Left renal cortex interstitium (tissue), 4 donors: ENCODE measurements around the gene BHLHE23. TPM values are rescaled to one million over a fixed set of nuclear protein-coding genes. Genes with fewer than 3 reads are reported as not detected.

Experiments
- DNase-seq, 4 donors: peaks; one replicate each; pipeline ENCODE4 v3.0.0-alpha.2; 2013; ENCODE audit warnings: low read depth in 4 of 4, low spot score in 2 of 4, missing footprints in 1 of 4
- polyA plus RNA-seq, 4 donors: library from polyadenylated mRNA; unstranded; fragments of 120-200 nt; gene quantifications; one replicate each; pipeline ENCODE4 v1.2.1, GENCODE V29; 2013; ENCODE audit not compliant: insufficient read length in 4 of 4

The BHLHE23 gene
- polyA plus RNA-seq, 4 donors: not detected

DNA sequence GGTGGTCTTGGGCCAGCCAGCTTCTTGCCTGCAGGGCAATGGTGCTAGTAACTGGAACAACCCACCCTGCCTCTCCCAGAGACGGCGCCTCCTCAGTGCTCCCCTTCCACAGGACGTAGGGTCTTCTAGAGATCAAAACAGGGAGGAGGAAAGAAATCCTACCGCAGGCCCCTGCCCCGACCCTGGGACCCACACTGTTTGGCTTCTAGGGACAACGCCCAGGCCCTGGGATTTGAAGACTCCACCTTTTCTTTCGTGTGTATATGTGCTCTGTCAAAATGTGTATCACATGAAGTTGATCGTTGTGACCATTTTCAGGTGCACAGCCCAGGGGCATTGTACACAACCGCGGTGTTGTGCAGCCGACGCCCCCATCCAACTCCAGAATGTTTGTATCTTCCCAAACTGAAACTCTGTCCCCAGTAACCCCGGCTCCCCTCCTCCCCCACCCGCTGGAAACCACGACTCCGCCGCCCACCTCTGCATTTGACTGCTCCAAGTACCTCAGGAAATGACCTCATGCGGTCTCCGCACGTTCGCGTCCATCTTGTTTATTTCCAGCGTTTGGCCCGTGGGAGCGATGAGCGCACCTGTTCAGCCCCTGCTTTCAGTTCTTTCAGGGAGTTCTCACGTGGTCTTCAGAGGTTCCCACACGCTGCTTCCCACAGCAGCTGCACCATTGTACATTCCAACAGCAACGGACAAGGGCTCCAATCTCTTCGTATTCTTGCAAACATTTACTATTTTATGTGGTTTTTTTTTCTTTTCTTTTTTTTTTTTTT lies 3.4 kb upstream of the BHLHE23 start:
- no peak for DNase-seq

DNA sequence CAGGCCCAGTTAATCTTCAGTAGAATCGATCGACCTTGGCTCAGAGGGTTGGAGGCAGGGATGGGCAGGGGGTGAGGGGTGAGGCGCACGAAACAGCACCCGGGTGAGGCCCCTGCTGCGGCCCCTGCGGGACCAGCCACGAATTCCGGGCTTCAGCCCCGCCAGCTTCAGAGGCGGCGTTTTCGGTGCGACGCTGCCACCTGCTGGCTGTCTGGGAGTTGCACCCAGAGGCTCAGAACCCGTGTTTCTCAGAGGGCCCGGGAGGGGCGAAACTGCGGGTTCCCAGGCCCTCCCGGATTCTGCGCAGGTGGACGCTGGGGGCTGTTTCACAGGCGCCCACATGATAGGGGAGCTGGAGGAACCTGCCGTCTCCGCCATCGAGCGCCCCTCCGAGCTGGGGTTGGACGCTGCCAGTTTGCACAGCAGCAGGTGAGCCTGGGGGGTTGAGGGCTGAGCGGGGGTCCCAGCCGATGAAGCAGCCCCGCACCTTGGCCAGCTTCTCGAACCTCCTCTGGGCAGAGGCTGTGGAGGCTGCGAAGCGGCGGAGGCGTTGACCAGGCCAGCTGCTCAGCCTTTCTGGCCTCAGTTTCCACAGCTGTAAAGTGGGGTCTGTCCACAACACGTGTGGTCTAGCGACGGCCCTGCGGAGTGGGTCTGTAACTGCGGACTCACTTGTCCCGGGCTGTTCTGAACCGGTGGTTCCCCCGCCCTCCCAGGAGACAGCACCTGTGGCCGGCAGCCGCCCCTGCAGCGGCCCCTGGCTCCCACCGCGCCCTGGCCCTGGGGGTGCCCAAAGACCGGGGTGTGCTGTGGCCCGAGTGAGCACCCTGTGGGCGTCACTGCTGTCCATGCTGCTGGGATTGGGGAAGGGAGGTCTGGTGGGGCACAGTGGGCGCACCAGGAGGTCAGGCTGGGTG lies 2.5 kb upstream of the BHLHE23 start:
- DNase-seq: peak in 2 of 4 donors; percentile 39 to 56

DNA sequence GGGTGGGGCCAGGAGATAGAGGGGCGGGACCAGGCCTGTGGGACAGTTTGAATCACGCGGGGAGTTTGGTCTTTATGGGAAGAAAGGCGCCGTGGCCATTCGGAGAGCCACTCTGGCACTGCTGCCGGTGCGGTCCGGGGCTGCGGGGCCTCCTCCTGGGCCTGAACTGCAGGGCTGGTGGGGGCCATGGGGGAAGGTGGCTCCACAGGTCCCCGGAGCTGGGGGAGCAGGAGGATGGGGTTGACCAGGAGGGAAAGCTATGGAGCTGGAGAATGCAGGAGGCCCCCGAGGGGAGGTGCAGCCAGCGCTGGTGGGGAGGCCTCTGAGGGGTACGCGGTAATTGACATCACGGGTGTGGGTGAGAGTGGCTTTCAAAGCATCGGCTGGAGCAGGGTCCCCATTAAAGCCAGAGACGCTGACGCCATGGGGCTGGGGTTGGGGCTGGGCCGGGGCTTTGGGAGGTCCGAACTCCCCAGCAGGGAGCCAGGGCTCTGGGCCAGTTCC lies 1.8 kb upstream of the BHLHE23 start:
- no peak for DNase-seq

DNA sequence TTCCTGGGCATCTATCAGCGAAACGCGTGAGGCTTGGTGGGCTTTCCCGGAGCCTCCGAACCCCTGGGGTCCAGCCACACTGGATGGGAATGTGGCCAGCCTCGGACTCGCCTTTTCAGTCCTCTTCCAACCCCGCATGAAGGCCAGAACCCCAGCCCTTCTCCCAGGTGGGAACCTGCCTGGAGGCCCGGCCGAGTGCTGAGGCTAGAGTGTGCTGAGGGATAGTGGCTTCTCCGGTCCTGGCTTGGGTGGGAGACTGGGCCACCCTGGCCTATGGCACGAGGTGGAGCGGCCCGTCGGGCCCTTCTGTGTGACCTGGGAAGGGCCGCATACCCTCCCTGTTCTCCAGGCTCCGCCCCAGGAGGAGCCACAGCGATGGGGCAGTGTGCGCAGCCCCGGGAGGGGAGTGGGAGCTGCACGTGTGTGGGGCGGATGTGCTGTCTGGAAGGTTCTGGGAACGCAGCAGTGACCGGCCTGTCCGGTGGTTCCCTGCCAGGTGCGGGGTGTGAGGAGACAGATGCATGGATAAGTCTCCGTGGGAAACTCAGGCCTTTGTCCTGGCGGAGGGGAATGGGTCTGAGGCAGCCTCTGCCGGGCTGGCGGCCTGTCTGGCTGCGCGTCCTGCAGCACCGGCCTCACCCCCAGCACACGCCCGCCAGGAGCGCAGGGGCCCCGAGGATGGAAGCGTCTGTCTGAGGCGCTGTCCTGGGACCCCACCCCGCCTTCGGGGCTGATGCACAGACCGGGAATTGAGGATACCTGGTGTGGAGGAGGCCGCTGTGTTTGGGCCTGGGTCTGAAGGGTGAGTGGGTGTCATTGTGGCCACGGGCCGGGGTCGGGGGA lies 1.1 kb upstream of the BHLHE23 start:
- no peak for DNase-seq

DNA sequence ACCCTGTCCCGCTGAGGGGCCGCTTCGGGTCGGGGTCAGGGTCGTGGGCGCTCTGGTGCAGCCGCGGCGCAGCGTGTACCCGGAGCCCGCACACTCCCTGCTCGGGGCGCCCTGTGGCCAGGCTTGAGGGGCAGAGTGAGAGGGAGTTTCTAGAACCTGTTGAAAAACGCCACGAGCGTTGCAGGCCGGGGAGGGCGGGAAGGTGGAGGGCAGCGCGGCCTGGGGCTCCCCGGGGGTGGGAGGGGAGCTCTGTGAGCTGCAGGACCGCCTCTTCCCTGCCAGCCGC lies 539 bp upstream of the BHLHE23 start:
- DNase-seq: no peak

DNA sequence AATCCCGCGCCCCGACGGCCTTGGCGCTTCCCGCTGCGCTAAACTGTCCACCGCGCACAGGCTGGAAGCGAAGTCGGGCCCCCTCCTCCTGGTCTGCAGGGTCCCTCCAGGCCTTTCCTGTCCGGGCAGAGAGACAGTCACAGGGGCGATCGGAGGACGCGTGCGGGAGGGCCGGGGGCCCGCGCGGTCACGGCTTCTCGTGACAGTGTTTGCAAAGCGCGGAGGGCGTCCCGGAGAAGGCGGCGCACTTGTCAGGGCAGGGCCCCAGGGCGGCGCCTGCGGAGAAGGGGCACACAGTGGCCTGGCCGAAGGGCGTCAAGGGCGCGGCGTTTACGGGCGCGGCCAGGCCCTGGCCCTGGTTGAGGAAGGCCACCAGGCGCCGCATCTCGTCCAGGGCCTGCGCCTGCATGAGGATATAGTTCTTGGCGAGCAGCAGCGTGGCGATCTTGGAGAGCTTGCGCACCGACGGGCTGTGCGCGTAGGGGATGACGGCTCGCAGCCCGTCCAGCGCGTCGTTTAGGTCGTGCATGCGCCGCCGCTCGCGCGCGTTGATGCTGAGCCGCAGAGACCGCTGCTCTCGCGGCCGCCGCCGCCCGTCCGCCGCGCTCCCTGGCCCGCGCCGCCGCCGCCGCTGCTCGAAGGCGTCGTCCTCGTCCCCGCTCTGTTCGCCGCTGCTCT lies 763 bp downstream of the BHLHE23 start:
- DNase-seq: no peak

DNA sequence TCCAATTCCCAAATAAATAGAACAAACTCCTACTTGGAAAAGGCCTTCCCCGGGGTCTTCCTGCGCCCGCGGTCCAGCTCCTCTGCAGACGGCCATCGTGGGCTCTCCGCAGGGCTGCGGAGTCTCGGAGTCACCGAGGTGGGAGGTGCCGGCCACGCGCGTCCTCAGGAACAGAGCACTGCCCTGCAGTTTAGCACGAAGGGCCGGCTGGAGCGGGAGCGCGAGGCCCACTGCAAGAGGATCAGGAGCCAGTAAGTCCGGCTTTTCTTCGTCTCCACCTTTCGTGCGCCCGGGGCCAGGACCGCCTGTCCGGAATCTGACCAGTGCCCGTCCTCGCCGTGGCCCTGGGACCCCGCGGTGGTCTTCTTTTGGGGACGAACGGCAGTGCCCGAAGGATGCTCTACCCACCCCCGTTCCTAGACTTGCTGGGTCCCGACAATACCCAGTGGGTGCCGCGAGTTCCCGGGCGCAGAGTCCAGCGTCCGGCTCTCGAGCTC lies 1.4 kb downstream of the BHLHE23 start:
- DNase-seq: no peak

DNA sequence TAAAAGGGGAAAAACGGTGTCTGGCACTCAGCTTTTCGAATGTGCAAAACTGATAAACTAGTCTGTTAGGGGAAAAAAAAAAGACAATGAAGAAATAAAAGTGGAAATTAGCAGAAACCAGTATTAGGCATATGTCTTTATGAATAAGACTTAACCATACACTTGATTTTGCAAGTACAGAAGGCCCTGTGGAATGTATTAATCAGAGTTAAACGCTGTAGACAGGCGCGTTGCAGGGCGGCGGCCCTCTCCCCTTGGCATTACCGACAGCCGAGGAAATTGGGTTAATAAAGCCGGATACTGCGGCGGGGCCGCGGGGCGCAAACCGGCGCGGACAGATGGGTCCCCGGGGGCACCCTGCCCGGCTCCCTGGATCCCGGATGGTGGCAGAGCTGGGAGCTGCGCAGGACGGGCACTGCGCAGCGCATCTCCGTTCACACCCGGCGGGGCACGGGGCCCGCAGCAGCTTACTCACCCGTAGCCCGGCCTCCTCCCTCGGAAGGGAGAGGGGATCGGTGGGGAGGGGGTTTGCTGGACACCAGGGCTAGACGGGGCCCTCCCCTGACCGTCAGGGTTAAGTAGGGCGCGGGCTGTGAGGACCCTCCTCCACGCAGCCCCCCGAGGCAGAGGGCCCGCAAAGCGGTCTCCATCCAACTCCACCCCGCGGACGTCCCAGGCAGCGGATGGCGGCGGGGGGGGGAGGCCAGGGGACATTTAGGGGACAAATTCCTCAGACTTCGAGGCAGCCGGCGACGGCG lies 2.0 kb downstream of the BHLHE23 start:
- DNase-seq: no peak

DNA sequence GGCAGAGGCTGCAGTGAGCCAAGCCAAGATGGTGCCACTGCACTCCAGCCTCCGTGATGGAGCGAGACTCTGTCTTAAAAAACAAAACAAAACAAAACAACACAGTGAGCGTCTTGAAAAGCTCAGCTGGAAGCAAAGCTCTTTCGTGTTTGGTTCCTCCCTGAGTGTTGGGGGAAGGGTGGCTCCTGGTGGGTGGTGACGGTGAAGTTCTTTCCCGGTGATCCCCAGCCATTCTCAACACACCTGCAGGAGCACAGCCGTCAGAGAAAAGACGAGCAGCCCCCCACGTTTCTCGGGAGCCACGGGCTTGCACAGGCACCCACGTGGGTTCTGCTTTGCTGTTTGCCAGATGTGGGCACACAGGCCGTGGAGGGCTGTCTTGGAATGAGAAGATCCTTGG lies 3.2 kb downstream of the BHLHE23 start:
- no peak for DNase-seq

DNA sequence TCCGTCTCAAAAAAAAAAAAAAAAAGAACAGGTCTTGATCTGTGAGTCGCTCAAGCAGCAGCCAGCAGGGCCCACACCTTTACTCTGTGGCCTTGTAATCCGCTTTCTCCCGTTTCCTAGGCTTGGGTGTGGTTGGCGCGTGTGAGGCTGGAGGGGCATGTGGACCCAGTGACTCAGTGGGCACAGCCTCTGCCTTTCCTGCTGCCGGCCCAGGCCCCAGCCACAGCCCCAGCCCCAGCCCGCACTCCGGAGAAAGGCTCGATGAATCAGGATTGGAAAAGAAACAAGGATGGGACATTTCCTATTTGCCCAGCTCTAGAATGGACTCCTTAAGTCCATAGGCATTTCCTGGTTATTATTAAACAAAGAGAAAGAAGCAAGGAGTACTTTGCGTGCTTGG lies 4.3 kb downstream of the BHLHE23 start:
- no peak for DNase-seq

DNA sequence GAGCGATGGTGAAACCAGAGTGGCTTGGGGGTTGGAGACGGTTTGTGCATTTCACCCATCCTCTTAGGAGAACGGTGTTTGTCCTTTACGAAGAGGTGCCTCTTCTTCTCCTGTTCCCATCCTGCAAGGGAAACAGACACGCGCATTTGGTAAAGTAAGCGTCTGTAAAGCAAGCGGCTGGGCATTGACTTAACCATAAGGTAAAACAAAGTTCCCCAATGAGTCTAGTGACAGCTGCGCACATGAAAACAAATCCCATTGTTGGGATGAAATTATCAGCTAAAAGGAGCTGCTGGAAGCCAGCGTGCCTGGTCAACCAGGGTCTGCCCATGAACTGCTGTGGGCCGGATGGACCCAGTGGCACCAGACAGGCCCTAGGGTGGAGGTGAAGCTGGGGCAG lies 5.8 kb downstream of the BHLHE23 start:
- no peak for DNase-seq

DNA sequence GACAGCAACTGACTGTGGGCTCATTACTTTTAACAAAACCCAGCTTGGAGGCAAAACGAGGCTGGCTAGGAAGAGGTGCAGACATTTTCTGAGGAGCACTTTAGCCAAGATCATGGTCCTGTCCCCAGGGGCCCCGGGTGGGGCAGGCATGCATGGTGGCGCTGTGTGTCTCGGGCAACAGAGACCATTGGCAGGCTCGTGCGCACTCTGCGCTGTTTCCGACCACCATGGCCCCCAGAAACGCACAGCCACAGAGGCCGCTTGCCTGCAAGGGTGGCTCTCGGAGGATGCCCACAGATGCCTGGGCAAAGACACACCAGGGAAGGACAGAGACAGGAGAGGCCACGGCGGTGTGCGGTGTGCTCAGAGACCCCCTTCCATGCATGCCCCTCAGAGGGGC lies 6.7 kb downstream of the BHLHE23 start:
- no peak for DNase-seq

DNA sequence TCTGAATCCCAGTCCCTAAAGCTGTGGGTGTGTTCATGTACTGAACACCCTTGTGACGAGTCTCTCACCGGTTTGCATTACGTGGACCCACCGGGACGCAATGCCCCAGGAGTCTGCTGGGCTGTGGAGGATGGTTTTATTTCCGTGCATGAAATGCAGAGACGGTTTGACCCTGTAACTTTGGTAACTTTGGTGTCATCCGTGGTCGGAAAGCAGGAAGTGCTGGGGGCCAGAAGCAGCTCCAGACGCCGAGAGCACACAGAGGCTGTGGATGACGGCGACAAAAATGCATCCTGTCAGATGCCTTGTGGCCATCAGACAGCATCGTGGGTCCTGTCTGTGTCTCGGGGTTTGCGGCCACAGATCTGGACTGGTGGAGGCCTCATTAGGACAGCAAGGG lies 7.2 kb downstream of the BHLHE23 start:
- DNase-seq: no peak

DNA sequence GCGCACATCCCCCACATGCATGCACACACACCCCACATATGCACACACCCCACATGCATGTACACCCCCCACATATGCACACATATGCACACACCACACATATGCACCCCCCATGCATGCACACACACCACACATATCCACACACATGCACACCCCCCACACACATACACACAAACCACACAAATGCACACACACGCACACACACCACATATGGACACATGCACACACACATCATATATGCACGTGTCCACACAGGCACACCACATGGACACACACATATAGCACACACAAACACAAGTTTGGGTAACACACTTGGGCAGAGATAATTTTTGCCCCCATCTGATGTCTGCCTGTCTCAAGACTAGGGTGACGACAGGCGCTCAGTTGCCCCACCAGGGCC lies 8.3 kb downstream of the BHLHE23 start:
- DNase-seq: no peak

DNA sequence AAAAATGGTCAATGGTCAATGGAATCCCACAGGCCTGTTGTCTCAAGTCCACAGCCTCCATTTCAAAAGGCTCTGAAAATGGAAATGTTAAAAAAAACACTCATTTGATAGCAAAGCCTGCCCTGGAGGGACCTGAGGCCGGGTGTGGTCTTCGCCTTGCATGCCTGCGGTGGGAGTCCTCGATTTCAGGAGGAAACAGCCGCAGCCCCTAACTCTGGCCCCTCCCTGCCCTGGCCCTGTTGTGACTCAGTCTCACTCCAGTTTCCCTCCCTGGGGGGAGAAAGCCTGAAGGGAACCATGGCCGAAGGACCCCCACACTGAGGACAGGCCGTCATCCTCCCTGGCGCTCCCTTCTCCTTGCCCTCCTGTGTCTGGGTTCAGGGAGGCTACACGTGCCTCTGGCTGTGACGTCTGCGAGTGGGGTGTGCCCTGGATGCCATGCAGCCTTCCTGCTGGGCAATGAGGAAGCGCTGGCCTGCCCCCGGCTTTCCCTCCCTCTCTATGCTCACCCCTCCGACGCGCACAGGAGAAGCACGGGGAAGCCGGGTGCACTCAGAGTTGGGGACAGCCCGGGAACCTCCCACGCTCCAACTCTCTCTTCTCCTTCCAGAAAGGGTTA lies 9.2 kb downstream of the BHLHE23 start:
- no peak for DNase-seq

DNA sequence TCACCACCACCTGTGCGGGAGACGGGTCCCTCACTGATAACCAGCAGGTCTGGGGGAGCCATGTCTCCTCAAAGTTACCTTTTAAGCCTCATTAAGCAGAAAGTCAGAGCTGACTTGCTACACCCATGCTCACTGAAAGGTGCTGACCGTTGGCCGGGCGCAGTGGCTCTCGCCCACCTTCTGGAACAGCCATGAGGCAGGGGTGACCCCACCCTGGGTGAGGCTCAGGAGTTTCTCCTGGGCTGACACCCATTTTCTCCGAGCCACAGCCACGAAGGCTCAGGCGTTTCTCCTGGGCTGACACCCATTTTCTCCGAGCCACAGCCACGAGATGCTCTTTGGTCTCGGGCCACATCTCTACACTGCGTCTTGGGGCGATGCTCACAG lies 10.2 kb downstream of the BHLHE23 start:
- no peak for DNase-seq

DNA sequence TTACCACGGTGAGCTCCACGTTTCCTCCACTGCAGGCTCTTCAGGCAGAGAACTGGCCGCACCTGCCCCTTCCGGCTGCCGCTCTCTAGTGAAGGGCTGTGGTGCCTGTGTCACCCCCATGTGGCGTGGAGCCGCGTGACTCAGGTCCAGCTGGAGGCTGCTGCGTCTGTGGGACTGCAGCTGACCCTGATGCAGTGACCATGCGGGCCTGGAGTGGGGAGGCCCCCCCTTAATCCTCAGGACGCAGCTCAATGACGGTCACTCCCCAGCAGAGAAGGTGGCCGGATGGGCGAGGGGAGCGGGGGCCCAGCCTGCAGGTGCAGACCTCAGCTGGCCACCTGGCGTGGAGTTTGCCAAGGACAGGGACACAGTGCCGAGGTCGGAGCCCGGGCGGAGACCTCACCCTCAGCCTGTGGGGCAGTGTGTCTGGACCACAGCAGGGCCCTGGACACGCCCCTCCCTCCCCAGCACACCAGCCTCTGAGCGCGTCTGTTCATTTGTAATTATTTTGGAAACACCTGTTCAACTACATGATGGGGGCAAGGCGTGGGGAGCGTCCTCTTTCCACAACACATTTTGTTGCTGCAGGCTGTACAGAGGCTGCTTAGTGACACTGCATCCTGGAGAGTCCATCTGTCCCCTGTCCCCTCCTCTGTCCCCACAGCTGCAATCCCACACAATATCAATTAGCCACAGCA lies 10.7 kb downstream of the BHLHE23 start:
- DNase-seq: no peak

DNA sequence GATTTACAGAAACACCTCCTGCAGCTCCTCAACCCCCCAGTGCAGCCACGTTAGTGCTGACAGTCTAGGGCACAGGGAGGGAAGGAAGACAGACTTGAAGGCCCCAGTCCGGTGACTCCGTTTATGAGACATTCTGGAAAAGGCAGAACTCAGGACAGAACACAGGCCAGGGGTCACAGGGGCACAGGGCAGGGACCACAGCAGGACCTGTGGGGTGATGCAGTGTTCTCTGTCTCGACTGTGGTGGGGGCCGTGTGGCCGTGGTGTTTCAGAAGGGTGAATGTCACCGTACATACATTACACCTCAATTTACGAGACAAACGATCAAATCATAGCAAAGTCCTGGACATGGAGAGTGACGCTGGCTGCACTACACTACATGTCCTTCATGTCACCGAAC lies 11.3 kb downstream of the BHLHE23 start:
- DNase-seq: no peak

DNA sequence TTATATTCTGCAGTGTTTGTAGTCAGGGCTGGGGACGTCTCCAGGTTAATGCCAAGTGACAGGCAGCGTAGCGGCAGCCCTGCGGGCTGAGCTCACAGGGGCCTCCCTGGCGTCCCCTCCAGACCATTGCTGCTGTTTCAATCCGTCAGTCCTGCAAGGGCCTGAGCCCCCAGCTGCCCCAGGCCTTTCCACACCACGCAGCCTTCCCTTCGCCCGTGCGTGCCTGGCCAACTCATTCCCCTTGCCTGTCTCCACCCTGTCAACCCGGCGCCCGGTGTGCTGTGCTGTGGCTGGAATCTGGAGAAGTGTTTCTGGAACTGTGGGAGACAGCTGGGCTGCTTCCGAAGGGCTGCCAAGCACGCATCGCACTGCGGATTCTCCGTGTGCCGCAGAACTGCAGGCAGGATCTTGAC lies 11.9 kb downstream of the BHLHE23 start:
- no peak for DNase-seq
